ENCODE measurements around the gene TMED5.

TMED5 gene

GRCh38 chr1:93206567-93206954, 26.3 kb upstream of the TMED5 start:
- DNase-seq (ENCODE audit: low read depth in 2 of 2), result no peak
- H3K4me3 ChIP-seq (replicated peaks in 1 of 2; ENCODE audit: low read depth in 2 of 2, low read length in 2 of 2), result no peak overlapping the region
- TF ChIP-seq CTCF (IDR thresholded peaks at IDR 0.05; ENCODE audit: low read depth, low read length), result no peak

GRCh38 chr1:93205892-93206566, 25.8 kb upstream of the TMED5 start:
- DNase-seq (ENCODE audit: low read depth in 2 of 2), result no peak
- TF ChIP-seq CTCF (IDR thresholded peaks at IDR 0.05; ENCODE audit: low read depth, low read length), result no peak
- no peak overlapping the region for H3K4me3 ChIP-seq (replicated peaks in 1 of 2; ENCODE audit: low read depth in 2 of 2, low read length in 2 of 2)

GRCh38 chr1:93200714-93201113, 20.5 kb upstream of the TMED5 start:
- no peak for TF ChIP-seq CTCF (IDR thresholded peaks at IDR 0.05; ENCODE audit: low read depth, low read length)
- no peak for DNase-seq (ENCODE audit: low read depth in 2 of 2)
- H3K4me3 ChIP-seq (replicated peaks in 1 of 2; ENCODE audit: low read depth in 2 of 2, low read length in 2 of 2), result no peak overlapping the region

GRCh38 chr1:93200086-93200620, 19.9 kb upstream of the TMED5 start:
- DNase-seq (ENCODE audit: low read depth in 2 of 2), result no peak
- no peak overlapping the region for H3K4me3 ChIP-seq (replicated peaks in 1 of 2; ENCODE audit: low read depth in 2 of 2, low read length in 2 of 2)
- TF ChIP-seq CTCF (IDR thresholded peaks at IDR 0.05; ENCODE audit: low read depth, low read length), result no peak

GRCh38 chr1:93199150-93199549, 18.9 kb upstream of the TMED5 start:
- no peak for DNase-seq (ENCODE audit: low read depth in 2 of 2)
- no peak overlapping the region for H3K4me3 ChIP-seq (replicated peaks in 1 of 2; ENCODE audit: low read depth in 2 of 2, low read length in 2 of 2)
- TF ChIP-seq CTCF (IDR thresholded peaks at IDR 0.05; ENCODE audit: low read depth, low read length), result no peak

GRCh38 chr1:93196591-93196990, 16.4 kb upstream of the TMED5 start:
- peak in 1 of 2 donors; percentile 40 for DNase-seq (ENCODE audit: low read depth in 2 of 2)
- no peak overlapping the region for H3K4me3 ChIP-seq (replicated peaks in 1 of 2; ENCODE audit: low read depth in 2 of 2, low read length in 2 of 2)
- TF ChIP-seq CTCF (IDR thresholded peaks at IDR 0.05; ENCODE audit: low read depth, low read length), result no peak
